ENCODE measurements around the gene COL6A3.

DNA sequence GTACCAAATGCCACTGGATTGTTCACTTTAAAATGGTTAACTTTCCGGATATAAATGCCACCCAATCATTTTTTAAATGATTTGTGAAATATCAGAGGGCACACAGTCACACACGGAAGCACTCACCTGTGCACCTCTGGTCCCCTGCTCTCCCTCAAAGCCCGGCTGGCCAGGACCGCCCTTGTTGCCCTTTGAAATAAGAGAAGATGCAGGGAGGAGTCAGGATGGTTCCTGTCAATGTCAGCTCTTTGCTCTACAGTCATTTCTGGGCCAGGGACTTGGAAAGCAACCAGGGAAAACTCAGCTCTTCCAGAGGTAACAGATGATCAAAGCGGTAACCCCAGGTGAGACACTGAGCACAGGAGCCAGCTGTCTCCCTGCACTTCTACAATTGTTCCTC lies 60.7 kb downstream of the COL6A3 start:
- TF ChIP-seq, protein P1, sequence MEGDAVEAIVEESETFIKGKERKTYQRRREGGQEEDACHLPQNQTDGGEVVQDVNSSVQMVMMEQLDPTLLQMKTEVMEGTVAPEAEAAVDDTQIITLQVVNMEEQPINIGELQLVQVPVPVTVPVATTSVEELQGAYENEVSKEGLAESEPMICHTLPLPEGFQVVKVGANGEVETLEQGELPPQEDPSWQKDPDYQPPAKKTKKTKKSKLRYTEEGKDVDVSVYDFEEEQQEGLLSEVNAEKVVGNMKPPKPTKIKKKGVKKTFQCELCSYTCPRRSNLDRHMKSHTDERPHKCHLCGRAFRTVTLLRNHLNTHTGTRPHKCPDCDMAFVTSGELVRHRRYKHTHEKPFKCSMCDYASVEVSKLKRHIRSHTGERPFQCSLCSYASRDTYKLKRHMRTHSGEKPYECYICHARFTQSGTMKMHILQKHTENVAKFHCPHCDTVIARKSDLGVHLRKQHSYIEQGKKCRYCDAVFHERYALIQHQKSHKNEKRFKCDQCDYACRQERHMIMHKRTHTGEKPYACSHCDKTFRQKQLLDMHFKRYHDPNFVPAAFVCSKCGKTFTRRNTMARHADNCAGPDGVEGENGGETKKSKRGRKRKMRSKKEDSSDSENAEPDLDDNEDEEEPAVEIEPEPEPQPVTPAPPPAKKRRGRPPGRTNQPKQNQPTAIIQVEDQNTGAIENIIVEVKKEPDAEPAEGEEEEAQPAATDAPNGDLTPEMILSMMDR (IDR thresholded peaks at IDR 0.05), result no peak
- no peak for TF ChIP-seq EZH2 (IDR thresholded peaks at IDR 0.05; ENCODE audit: borderline replicate concordance, insufficient read depth, low read depth, low read length, poor library complexity, severe bottlenecking)
